HG02642 (cell line): Measurements from ENCODE around the gene GPC6.
A peak's percentile ranks its signal among the peaks of the same experiment; 100 is the strongest.

Source experiments
- ATAC-seq: cut with Tn5 transposase; IDR thresholded peaks from one replicate; pipeline ENCODE4 v1.9.1; 2021; ENCODE audit warnings: mild to moderate bottlenecking; ENCODE audit not compliant: unreplicated experiment, poor library complexity

GPC6 gene

GRCh38 chr13:94317063-94317491 is 1090.5 kb downstream of the GPC6 start:
- ATAC-seq = peak; percentile 50

GRCh38 chr13:94318418-94318817 is 1091.8 kb downstream of the GPC6 start:
- ATAC-seq = no peak

GRCh38 chr13:94319501-94319900 is 1092.9 kb downstream of the GPC6 start:
- ATAC-seq = no peak

GRCh38 chr13:94322925-94323763 is 1096.5 kb downstream of the GPC6 start:
- ATAC-seq = no peak

GRCh38 chr13:94323764-94324758 is 1097.5 kb downstream of the GPC6 start:
- no peak for ATAC-seq

GRCh38 chr13:94324767-94325540 is 1098.3 kb downstream of the GPC6 start:
- ATAC-seq = no peak

GRCh38 chr13:94325650-94326049 is 1099.0 kb downstream of the GPC6 start:
- no peak for ATAC-seq

GRCh38 chr13:94327318-94327717 is 1100.7 kb downstream of the GPC6 start:
- peak; percentile 90 for ATAC-seq

GRCh38 chr13:94328381-94329041 is 1101.9 kb downstream of the GPC6 start:
- ATAC-seq = no peak

- no peak for ATAC-seq
Observed at GRCh38 chr13:94329277-94329676, 1102.7 kb downstream of the GPC6 start.

GRCh38 chr13:94329754-94330551 is 1103.3 kb downstream of the GPC6 start:
- ATAC-seq = no peak

- ATAC-seq = no peak
Observed at GRCh38 chr13:94330552-94331071, 1104.0 kb downstream of the GPC6 start.

- ATAC-seq = no peak
Observed at GRCh38 chr13:94331281-94331680, 1104.7 kb downstream of the GPC6 start.

- no peak for ATAC-seq
Observed at GRCh38 chr13:94332359-94333096, 1105.9 kb downstream of the GPC6 start.

GRCh38 chr13:94333131-94333820 is 1106.7 kb downstream of the GPC6 start:
- ATAC-seq = no peak

- no peak for ATAC-seq
Observed at GRCh38 chr13:94335761-94336526, 1109.3 kb downstream of the GPC6 start.
